ENCODE data around the gene MYRIP. TPM values are rescaled to one million over a fixed set of nuclear protein-coding genes. Genes with fewer than 3 reads are reported as not detected.
"Not testable (repeated sequence)": the region's sequence is repeated elsewhere in the genome, so short reads cannot be mapped to it uniquely, and the experiment has no call there.

Gene MYRIP
- total RNA-seq, 4 donors from 2014 or later = 3.5 to 31.1 (median 12.1) TPM

GRCh38 chr3:39812537-39812936 lies 3.1 kb downstream of the MYRIP start:
- Histone ChIP-seq H3K27me3 (no peaks in the 10 kb centered on the region), H3K4me1 (peaks cover 0 to 12% of the 10 kb centered on the region in 2 donors), H3K4me3 (no peak overlapping the region), H3K36me3 (no peaks in the 10 kb centered on the region), H3K27ac (no peak overlapping the region), H3K9me3 (no peaks in the 10 kb centered on the region)
- no peak for DNase-seq
- TF ChIP-seq POLR2A (IDR thresholded peaks at IDR 0.05) (no peak), CTCF (IDR thresholded peaks at IDR 0.05) (no peak)
- intact Hi-C loops (cut with DNase I; ENCODE audit: low total_unique reads) = no loop called here

GRCh38 chr3:39814007-39814406 lies 4.6 kb downstream of the MYRIP start:
- peaks cover 0 to 6% of the 10 kb centered on the region in 2 donors for H3K27me3 ChIP-seq
- intact Hi-C loops (cut with DNase I; ENCODE audit: low total_unique reads) = no loop called here

GRCh38 chr3:39819899-39820298 lies 10.5 kb downstream of the MYRIP start:
- intact Hi-C loops (cut with DNase I; ENCODE audit: low total_unique reads) = no loop called here
- peaks cover 0 to 6% of the 10 kb centered on the region in 2 donors for H3K27me3 ChIP-seq
- no peak for TF ChIP-seq POLR2A (IDR thresholded peaks at IDR 0.05)
- no peak for TF ChIP-seq CTCF (IDR thresholded peaks at IDR 0.05)
- no peak overlapping the region for H3K4me3 ChIP-seq
- H3K36me3 ChIP-seq = no peaks in the 10 kb centered on the region
- H3K9me3 ChIP-seq = no peaks in the 10 kb centered on the region
- DNase-seq = no peak
- no peaks in the 10 kb centered on the region for H3K4me1 ChIP-seq
- H3K27ac ChIP-seq = no peak overlapping the region

More at GRCh38 chr3:39814007-39814406, 4.6 kb downstream of the MYRIP start:
- Histone ChIP-seq H3K4me1 (peaks cover 0 to 12% of the 10 kb centered on the region in 2 donors), H3K9me3 (no peaks in the 10 kb centered on the region), H3K36me3 (no peaks in the 10 kb centered on the region), H3K4me3 (no peak overlapping the region), H3K27ac (no peak overlapping the region)
- no peak for DNase-seq
- no peak for TF ChIP-seq POLR2A (IDR thresholded peaks at IDR 0.05)
- no peak for TF ChIP-seq CTCF (IDR thresholded peaks at IDR 0.05)

- H3K27ac ChIP-seq; intact Hi-C loops (cut with DNase I; ENCODE audit: low total_unique reads); H3K27me3 ChIP-seq; H3K4me1 ChIP-seq; H3K9me3 ChIP-seq; H3K4me3 ChIP-seq; DNase-seq; H3K36me3 ChIP-seq: not testable (repeated sequence)
Observed at GRCh38 chr3:39833764-39834163, 24.4 kb downstream of the MYRIP start.

DNA sequence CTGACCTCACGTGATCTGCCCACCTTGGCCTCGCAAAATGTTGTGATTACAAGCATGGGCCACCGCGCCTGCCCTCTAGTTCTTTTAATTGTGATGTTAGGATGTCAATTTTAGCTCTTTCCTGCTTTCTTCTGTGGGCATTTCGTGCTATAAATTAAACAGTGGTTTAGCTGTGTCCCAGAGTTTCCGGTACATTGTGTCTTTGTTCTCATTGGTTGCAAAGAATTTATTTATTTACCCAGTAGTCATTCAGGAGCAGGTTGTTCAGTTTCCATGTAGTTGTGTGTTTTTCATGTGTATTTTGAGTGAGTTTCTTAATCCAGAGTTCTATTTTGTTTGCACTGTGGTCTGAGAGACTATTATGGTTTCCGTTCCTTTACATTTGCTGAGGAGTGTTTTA lies 30.1 kb downstream of the MYRIP start:
- Histone ChIP-seq H3K27ac (no peak overlapping the region), H3K27me3 (no peaks in the 10 kb centered on the region), H3K4me3 (no peak overlapping the region), H3K36me3 (no peaks in the 10 kb centered on the region), H3K9me3 (no peaks in the 10 kb centered on the region), H3K4me1 (no peaks in the 10 kb centered on the region)
- intact Hi-C loops (cut with DNase I; ENCODE audit: low total_unique reads) = no loop called here
- DNase-seq = no peak
- TF ChIP-seq POLR2A (IDR thresholded peaks at IDR 0.05) = no peak
- no peak for TF ChIP-seq CTCF (IDR thresholded peaks at IDR 0.05)

GRCh38 chr3:39843440-39843839 lies 34.0 kb downstream of the MYRIP start:
- Histone ChIP-seq H3K27me3 (no peaks in the 10 kb centered on the region), H3K4me3 (no peak overlapping the region), H3K27ac (no peak overlapping the region), H3K9me3 (no peaks in the 10 kb centered on the region), H3K4me1 (no peaks in the 10 kb centered on the region), H3K36me3 (no peaks in the 10 kb centered on the region)
- no peak for DNase-seq
- intact Hi-C loops (cut with DNase I; ENCODE audit: low total_unique reads) = no loop called here
- TF ChIP-seq POLR2A (IDR thresholded peaks at IDR 0.05) = no peak
- no peak for TF ChIP-seq CTCF (IDR thresholded peaks at IDR 0.05)

Data from uterus (tissue), 4 donors.